Naive thymus-derived CD8-positive, alpha-beta T cell (primary cell): ENCODE data around the gene TRMT2B. TPM values are rescaled to one million over a fixed set of nuclear protein-coding genes. Genes with fewer than 3 reads are reported as not detected.
"Not testable (repeated sequence)": the region's sequence is repeated elsewhere in the genome, so short reads cannot be mapped to it uniquely, and the experiment has no call there.

Experiments used
- ATAC-seq, 2 donors: fragments of 150-1000 bp; cut with Tn5 transposase in 1 of 2; sonication (Bioruptor Pico), chemical (Tn5 transposase) in 1 of 2; 1 replicate in 1 of 2; 2 replicates in 1 of 2; pipeline ENCODE4 v1.10.0; 2021; ENCODE audit warnings: mild to moderate bottlenecking in 2 of 2, moderate library complexity in 2 of 2
- POLR2A ChIA-PET: fragments of 350-600 bp; sonication (Branson Sonifier 250); formaldehyde crosslinking; loops from one replicate; lab custom pipeline; 2021; ENCODE audit warnings: antibody characterized with exemption; lab: Charles Lee
- DNase-seq, 10 donors: peaks; one replicate each; pipeline versions ENCODE4 v3.0.0 to v3.0.0-alpha.2; 2020 to 2022
- H3K27ac Mint-ChIP-seq, 10 donors: one replicate each; pipeline ENCODE4 v1.8.0; 2020 to 2022; ENCODE audit warnings: mild to moderate bottlenecking in 10 of 10, mixed read lengths in 10 of 10, moderate library complexity in 4 of 10, inconsistent platforms in 1 of 10
- H3K27me3 Mint-ChIP-seq, 5 donors: one replicate each; pipeline ENCODE4 v1.8.0; 2021 to 2022; ENCODE audit warnings: mixed read lengths in 5 of 5
- H3K36me3 Mint-ChIP-seq, 3 donors: one replicate each; pipeline ENCODE4 v1.8.0; 2020 to 2022; ENCODE audit warnings: mixed read lengths in 3 of 3, mild to moderate bottlenecking in 2 of 3, inconsistent platforms in 1 of 3
- H3K4me1 Mint-ChIP-seq, 4 donors: one replicate each; pipeline ENCODE4 v1.8.0; 2021 to 2022; ENCODE audit warnings: mixed read lengths in 4 of 4
- H3K4me3 Mint-ChIP-seq, 10 donors: one replicate each; pipeline ENCODE4 v1.8.0; 2020 to 2022; ENCODE audit warnings: mild to moderate bottlenecking in 10 of 10, mixed read lengths in 10 of 10, moderate library complexity in 6 of 10, inconsistent platforms in 1 of 10
- H3K9me3 Mint-ChIP-seq, 9 donors: one replicate each; pipeline ENCODE4 v1.8.0; 2020 to 2022; ENCODE audit warnings: mixed read lengths in 9 of 9, mild to moderate bottlenecking in 3 of 9, inconsistent platforms in 1 of 9, moderate library complexity in 1 of 9
- polyA plus RNA-seq, 3 donors: library from polyadenylated mRNA; unstranded; fragments of 300-500 nt; fragmentation: Illumina TruSeq; gene quantifications; one replicate each; pipeline ENCODE4 v1.2.3, GENCODE V29; 2021
- total RNA-seq, 8 experiments: library from RNA in 2 of 8; stranded (reverse) in 2 of 8; gene quantifications; one replicate each; pipeline ENCODE4 v1.2.3 and lab custom pipeline; 2021 to 2026

The TRMT2B gene
- total and polyA plus RNA-seq, 5 experiments from 2014 or later, result 42.0 to 53.9 (median 49.1) TPM

GRCh38 chrX:100990139-100990538 lies 61.8 kb downstream of the TRMT2B start:
- POLR2A ChIA-PET, result no interaction called here
- Mint-ChIP-seq H3K4me3 (no peak overlapping the region), H3K9me3 (peaks cover 0 to 2% (median 0%) of the 10 kb centered on the region in 9 donors), H3K27ac (no peak overlapping the region), H3K27me3 (no peaks in the 10 kb centered on the region), H3K4me1 (peaks cover 0 to 2% (median 0%) of the 10 kb centered on the region in 4 donors), H3K36me3 (peaks cover 0 to 38% (median 10%) of the 10 kb centered on the region in 3 donors)
- DNase-seq (no peak), ATAC-seq (no peak)

- no peak for DNase-seq
- no peak overlapping the region for H3K4me3 Mint-ChIP-seq
- ATAC-seq, result no peak
- no peak overlapping the region for H3K27ac Mint-ChIP-seq
- peaks cover 0 to 25% (median 9%) of the 10 kb centered on the region in 3 donors for H3K36me3 Mint-ChIP-seq
- H3K9me3 Mint-ChIP-seq, result peaks cover 0 to 2% (median 0%) of the 10 kb centered on the region in 9 donors
- H3K4me1 Mint-ChIP-seq, result peaks cover 0 to 2% (median 0%) of the 10 kb centered on the region in 4 donors
- POLR2A ChIA-PET, result no interaction called here
- no peaks in the 10 kb centered on the region for H3K27me3 Mint-ChIP-seq
Measured at GRCh38 chrX:100984818-100985217, 67.1 kb downstream of the TRMT2B start.

GRCh38 chrX:100981498-100981845 lies 70.4 kb downstream of the TRMT2B start:
- POLR2A ChIA-PET, H3K4me3 Mint-ChIP-seq, DNase-seq, H3K4me1 Mint-ChIP-seq, H3K27ac Mint-ChIP-seq, H3K27me3 Mint-ChIP-seq, ATAC-seq: not testable (repeated sequence)
- peaks cover 5 to 10% (median 8%) of the 10 kb centered on the region in 3 donors for H3K36me3 Mint-ChIP-seq
- H3K9me3 Mint-ChIP-seq, result peaks cover 0 to 10% (median 0%) of the 10 kb centered on the region in 9 donors

- Mint-ChIP-seq H3K36me3 (peaks cover 5 to 10% (median 8%) of the 10 kb centered on the region in 3 donors), H3K27ac (no peak overlapping the region), H3K9me3 (peaks cover 0 to 10% (median 0%) of the 10 kb centered on the region in 9 donors), H3K27me3 (no peaks in the 10 kb centered on the region), H3K4me3 (no peak overlapping the region), H3K4me1 (peaks cover 0 to 4% (median under 1%) of the 10 kb centered on the region in 4 donors)
- POLR2A ChIA-PET, result no interaction called here
- ATAC-seq (no peak), DNase-seq (no peak)
Measured at GRCh38 chrX:100980608-100981497, 71.1 kb downstream of the TRMT2B start.

- Mint-ChIP-seq H3K9me3 (peaks cover 0 to 10% (median 0%) of the 10 kb centered on the region in 9 donors), H3K27me3 (no peaks in the 10 kb centered on the region), H3K4me1 (peaks cover 0 to 4% (median 1%) of the 10 kb centered on the region in 4 donors), H3K36me3 (peaks cover 5 to 7% (median 5%) of the 10 kb centered on the region in 3 donors), H3K4me3 (no peak overlapping the region), H3K27ac (peak overlapping the region in 1 of 10 donors; percentile 41)
- DNase-seq (no peak), ATAC-seq (no peak)
- POLR2A ChIA-PET, result no interaction called here
Measured at GRCh38 chrX:100979881-100980607, 71.9 kb downstream of the TRMT2B start.

- peak overlapping the region in 1 of 10 donors; percentile 12 for H3K27ac Mint-ChIP-seq
- H3K4me3 Mint-ChIP-seq, result no peak overlapping the region
- H3K4me1 Mint-ChIP-seq, result peaks cover 0 to 4% (median 1%) of the 10 kb centered on the region in 4 donors
- H3K36me3 Mint-ChIP-seq, result peaks cover 4 to 5% (median 5%) of the 10 kb centered on the region in 3 donors
- ATAC-seq, result no peak
- peaks cover 0 to 12% (median 0%) of the 10 kb centered on the region in 9 donors for H3K9me3 Mint-ChIP-seq
- H3K27me3 Mint-ChIP-seq, result no peaks in the 10 kb centered on the region
- no peak for DNase-seq
- POLR2A ChIA-PET, result no interaction called here
Measured at GRCh38 chrX:100976211-100976610, 75.7 kb downstream of the TRMT2B start.

- peaks cover 4 to 5% (median 4%) of the 10 kb centered on the region in 3 donors for H3K36me3 Mint-ChIP-seq
- POLR2A ChIA-PET, result no interaction called here
- ATAC-seq, result no peak
- H3K4me1 Mint-ChIP-seq, result peaks cover 0 to 4% (median 1%) of the 10 kb centered on the region in 4 donors
- peak overlapping the region in 1 of 10 donors; percentile 6 for H3K27ac Mint-ChIP-seq
- H3K9me3 Mint-ChIP-seq, result peaks cover 0 to 12% (median 0%) of the 10 kb centered on the region in 9 donors
- no peak overlapping the region for H3K4me3 Mint-ChIP-seq
- H3K27me3 Mint-ChIP-seq, result no peaks in the 10 kb centered on the region
- DNase-seq, result no peak
Measured at GRCh38 chrX:100975212-100975611, 76.7 kb downstream of the TRMT2B start.

- H3K27me3 Mint-ChIP-seq, result no peaks in the 10 kb centered on the region
- ATAC-seq (no peak), DNase-seq (no peak)
- no peak overlapping the region for H3K4me3 Mint-ChIP-seq
- no peak overlapping the region for H3K27ac Mint-ChIP-seq
- peaks cover 0 to 5% (median 2%) of the 10 kb centered on the region in 3 donors for H3K36me3 Mint-ChIP-seq
- H3K4me1 Mint-ChIP-seq, result peaks cover 0 to 3% (median 0%) of the 10 kb centered on the region in 4 donors
- POLR2A ChIA-PET, result no interaction called here
- peaks cover 0 to 12% (median 0%) of the 10 kb centered on the region in 9 donors for H3K9me3 Mint-ChIP-seq
Measured at GRCh38 chrX:100973411-100973810, 78.5 kb downstream of the TRMT2B start.

GRCh38 chrX:100969936-100970335 lies 82.0 kb downstream of the TRMT2B start:
- Mint-ChIP-seq H3K9me3 (peaks cover 0 to 11% (median 0%) of the 10 kb centered on the region in 9 donors), H3K4me3 (no peak overlapping the region), H3K4me1 (no peaks in the 10 kb centered on the region), H3K36me3 (peaks cover 0 to 2% (median 0%) of the 10 kb centered on the region in 3 donors), H3K27ac (no peak overlapping the region), H3K27me3 (no peaks in the 10 kb centered on the region)
- no peak for DNase-seq
- ATAC-seq, result no peak
- POLR2A ChIA-PET, result no interaction called here

- DNase-seq (no peak), ATAC-seq (no peak)
- H3K36me3 Mint-ChIP-seq, result peaks cover 0 to 2% (median 0%) of the 10 kb centered on the region in 3 donors
- no peak within 1 kb of the TSS for H3K27ac Mint-ChIP-seq
- H3K27me3 Mint-ChIP-seq, result no peaks in the 10 kb centered on the region
- no peaks in the 10 kb centered on the region for H3K4me1 Mint-ChIP-seq
- H3K9me3 Mint-ChIP-seq, result peaks cover 0 to 8% (median 0%) of the 10 kb centered on the region in 9 donors
- no peak within 1 kb of the TSS for H3K4me3 Mint-ChIP-seq
- POLR2A ChIA-PET, result no interaction called here
Measured at GRCh38 chrX:100969408-100969807, 82.5 kb downstream of the TRMT2B start, which contains the start of gene ARL13A. Gene ARL13A, plus strand, starts transcription at chrX:100969708. Its CDS starts 3,982 bp downstream, at chrX:100973690.

GRCh38 chrX:100964362-100964761 lies 87.5 kb downstream of the TRMT2B start:
- Mint-ChIP-seq H3K9me3 (no peaks in the 10 kb centered on the region), H3K4me3 (no peak overlapping the region), H3K27me3 (no peaks in the 10 kb centered on the region), H3K4me1 (no peaks in the 10 kb centered on the region), H3K36me3 (no peaks in the 10 kb centered on the region), H3K27ac (no peak overlapping the region)
- POLR2A ChIA-PET, result no interaction called here
- ATAC-seq (no peak), DNase-seq (no peak)

GRCh38 chrX:100962811-100963210 lies 89.1 kb downstream of the TRMT2B start:
- POLR2A ChIA-PET, result no interaction called here
- H3K4me1 Mint-ChIP-seq, result no peaks in the 10 kb centered on the region
- H3K36me3 Mint-ChIP-seq, result no peaks in the 10 kb centered on the region

More at GRCh38 chrX:100962811-100963210, 89.1 kb downstream of the TRMT2B start:
- Mint-ChIP-seq H3K4me3 (no peak overlapping the region), H3K9me3 (no peaks in the 10 kb centered on the region), H3K27ac (no peak overlapping the region), H3K27me3 (no peaks in the 10 kb centered on the region)
- no peak for ATAC-seq
- no peak for DNase-seq
